Ishikawa (cell line): ENCODE measurements around the gene SLAIN1.

ENCODE experiments used
- CEBPB ChIP-seq: IDR thresholded peaks from 2 replicates; pipeline ENCODE4 v1.6.1; 2012
- CREB1 ChIP-seq: IDR thresholded peaks from 2 replicates; pipeline ENCODE4 v1.6.1; 2012; ENCODE audit warnings: low read depth
- EGR1 ChIP-seq: IDR thresholded peaks from 2 replicates; pipeline ENCODE4 v1.6.1; 2012
- EP300 ChIP-seq: IDR thresholded peaks from 2 replicates; pipeline ENCODE4 v1.6.1; 2012; ENCODE audit warnings: borderline replicate concordance
- FOXM1 ChIP-seq: IDR thresholded peaks from 2 replicates; pipeline ENCODE4 v1.6.1; 2012; ENCODE audit warnings: low read depth, borderline replicate concordance
- MAX ChIP-seq: IDR thresholded peaks from 2 replicates; pipeline ENCODE4 v1.6.1; 2012
- NFIC ChIP-seq: IDR thresholded peaks from 2 replicates; pipeline ENCODE4 v1.6.1; 2012
- RAD21 ChIP-seq: IDR thresholded peaks from 2 replicates; pipeline ENCODE4 v1.6.1; 2012; ENCODE audit warnings: low read depth
- TAF1 ChIP-seq: IDR thresholded peaks from 2 replicates; pipeline ENCODE4 v1.6.1; 2012; ENCODE audit warnings: low read depth, mild to moderate bottlenecking
- TCF12 ChIP-seq: IDR thresholded peaks from 2 replicates; pipeline ENCODE4 v1.6.1; 2012; ENCODE audit warnings: low read depth
- TEAD4 ChIP-seq: IDR thresholded peaks from 2 replicates; pipeline ENCODE4 v1.6.1; 2012
- USF1 ChIP-seq: IDR thresholded peaks from 2 replicates; pipeline ENCODE4 v1.6.1; 2012
- YY1 ChIP-seq: IDR thresholded peaks from 2 replicates; pipeline ENCODE4 v1.6.1; 2012; ENCODE audit warnings: low read depth
- ZBTB7A ChIP-seq: IDR thresholded peaks from 2 replicates; pipeline ENCODE4 v1.6.1; 2012; ENCODE audit warnings: low read depth
- TF ChIP-seq, protein P1 (sequence below): IDR thresholded peaks from 2 replicates; pipeline ENCODE4 v1.6.1; 2012; ENCODE audit warnings: low read depth, mild to moderate bottlenecking

Gene SLAIN1

DNA sequence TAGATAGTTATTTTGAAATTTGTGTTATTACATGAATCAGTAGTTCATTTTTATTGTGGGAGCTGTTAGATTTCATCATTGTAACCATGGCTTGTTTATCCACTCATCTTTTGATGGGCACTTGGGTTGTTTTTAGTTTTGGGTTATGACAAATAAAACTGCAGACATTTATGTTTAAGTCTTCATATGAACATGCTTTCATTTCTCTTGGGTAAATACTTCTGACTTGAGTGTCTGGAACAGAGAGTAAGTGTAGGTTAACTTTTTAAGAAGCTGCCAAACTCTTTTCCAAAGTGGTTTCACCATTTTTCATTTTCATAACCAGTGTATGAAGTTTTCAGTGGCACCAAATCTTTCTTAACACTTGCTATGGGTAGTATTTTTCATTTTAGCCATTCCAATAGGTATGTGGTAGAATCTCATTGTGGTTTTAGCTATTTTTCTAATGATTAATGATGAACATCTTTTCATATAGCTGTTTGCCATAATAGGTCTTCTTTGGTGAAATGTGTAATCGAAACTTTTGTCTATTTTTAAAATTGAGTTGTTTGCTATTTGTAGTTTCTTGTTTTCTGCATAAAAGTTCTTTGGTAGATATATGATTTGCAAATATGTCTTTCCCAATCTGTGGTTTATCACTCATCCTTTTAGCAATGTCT is 17.9 kb downstream of the SLAIN1 start:
- TF ChIP-seq MAX (no peak), ZBTB7A (no peak), CEBPB (no peak), FOXM1 (no peak), TAF1 (no peak), YY1 (no peak), TEAD4 (no peak), TCF12 (no peak), CREB1 (no peak), NFIC (no peak), EGR1 (no peak), EP300 (no peak), USF1 (no peak), RAD21 (no peak)
- TF ChIP-seq, protein P1, sequence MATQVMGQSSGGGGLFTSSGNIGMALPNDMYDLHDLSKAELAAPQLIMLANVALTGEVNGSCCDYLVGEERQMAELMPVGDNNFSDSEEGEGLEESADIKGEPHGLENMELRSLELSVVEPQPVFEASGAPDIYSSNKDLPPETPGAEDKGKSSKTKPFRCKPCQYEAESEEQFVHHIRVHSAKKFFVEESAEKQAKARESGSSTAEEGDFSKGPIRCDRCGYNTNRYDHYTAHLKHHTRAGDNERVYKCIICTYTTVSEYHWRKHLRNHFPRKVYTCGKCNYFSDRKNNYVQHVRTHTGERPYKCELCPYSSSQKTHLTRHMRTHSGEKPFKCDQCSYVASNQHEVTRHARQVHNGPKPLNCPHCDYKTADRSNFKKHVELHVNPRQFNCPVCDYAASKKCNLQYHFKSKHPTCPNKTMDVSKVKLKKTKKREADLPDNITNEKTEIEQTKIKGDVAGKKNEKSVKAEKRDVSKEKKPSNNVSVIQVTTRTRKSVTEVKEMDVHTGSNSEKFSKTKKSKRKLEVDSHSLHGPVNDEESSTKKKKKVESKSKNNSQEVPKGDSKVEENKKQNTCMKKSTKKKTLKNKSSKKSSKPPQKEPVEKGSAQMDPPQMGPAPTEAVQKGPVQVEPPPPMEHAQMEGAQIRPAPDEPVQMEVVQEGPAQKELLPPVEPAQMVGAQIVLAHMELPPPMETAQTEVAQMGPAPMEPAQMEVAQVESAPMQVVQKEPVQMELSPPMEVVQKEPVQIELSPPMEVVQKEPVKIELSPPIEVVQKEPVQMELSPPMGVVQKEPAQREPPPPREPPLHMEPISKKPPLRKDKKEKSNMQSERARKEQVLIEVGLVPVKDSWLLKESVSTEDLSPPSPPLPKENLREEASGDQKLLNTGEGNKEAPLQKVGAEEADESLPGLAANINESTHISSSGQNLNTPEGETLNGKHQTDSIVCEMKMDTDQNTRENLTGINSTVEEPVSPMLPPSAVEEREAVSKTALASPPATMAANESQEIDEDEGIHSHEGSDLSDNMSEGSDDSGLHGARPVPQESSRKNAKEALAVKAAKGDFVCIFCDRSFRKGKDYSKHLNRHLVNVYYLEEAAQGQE = no peak

- no peak for TF ChIP-seq MAX
- no peak for TF ChIP-seq YY1
- TF ChIP-seq EP300 = no peak
- no peak for TF ChIP-seq TCF12
- TF ChIP-seq USF1 = no peak
- TF ChIP-seq RAD21 = no peak
- no peak for TF ChIP-seq EGR1
- no peak for TF ChIP-seq ZBTB7A
- TF ChIP-seq, protein P1 = no peak
- no peak for TF ChIP-seq CREB1
- no peak for TF ChIP-seq TEAD4
- TF ChIP-seq NFIC = no peak
Observed at GRCh38 chr13:77716692-77717091, 19.2 kb downstream of the SLAIN1 start.

- TF ChIP-seq CREB1 (no peak), USF1 (no peak), FOXM1 (no peak), NFIC (no peak), ZBTB7A (no peak), RAD21 (no peak), MAX (no peak), CEBPB (no peak), TCF12 (no peak), YY1 (no peak), EGR1 (no peak), TEAD4 (no peak), EP300 (no peak), TAF1 (no peak)
- TF ChIP-seq, protein P1 = no peak
Observed at GRCh38 chr13:77717508-77717907, 20.0 kb downstream of the SLAIN1 start.

- no peak for TF ChIP-seq ZBTB7A
- no peak for TF ChIP-seq TAF1
Observed at GRCh38 chr13:77719128-77719527, 21.6 kb downstream of the SLAIN1 start.
